ENCODE measurements around the gene PIP5KL1.
"Not testable (repeated sequence)": the region's sequence is repeated elsewhere in the genome, so short reads cannot be mapped to it uniquely, and the experiment has no call there.

Gene PIP5KL1

GRCh38 chr9:127887792-127888191 lies 42.8 kb downstream of the PIP5KL1 start:
- DNase-seq (ENCODE audit: low spot score) = peak; percentile 63

GRCh38 chr9:127886401-127886972 lies 44.1 kb downstream of the PIP5KL1 start:
- no peak for DNase-seq (ENCODE audit: low spot score)

GRCh38 chr9:127885508-127886281 lies 44.9 kb downstream of the PIP5KL1 start:
- DNase-seq (ENCODE audit: low spot score) = no peak

GRCh38 chr9:127884976-127885490 lies 45.5 kb downstream of the PIP5KL1 start:
- DNase-seq (ENCODE audit: low spot score) = no peak

GRCh38 chr9:127884427-127884911 lies 46.1 kb downstream of the PIP5KL1 start:
- DNase-seq (ENCODE audit: low spot score) = peak; percentile 83

- DNase-seq (ENCODE audit: low spot score) = no peak
Observed at GRCh38 chr9:127883959-127884358, 46.6 kb downstream of the PIP5KL1 start.

- DNase-seq (ENCODE audit: low spot score) = not testable (repeated sequence)
Observed at GRCh38 chr9:127881715-127882114, 48.9 kb downstream of the PIP5KL1 start.

GRCh38 chr9:127880143-127880542 lies 50.4 kb downstream of the PIP5KL1 start:
- no peak for DNase-seq (ENCODE audit: low spot score)

- no peak for DNase-seq (ENCODE audit: low spot score)
Observed at GRCh38 chr9:127878652-127879390, 51.8 kb downstream of the PIP5KL1 start.

GRCh38 chr9:127878001-127878651 lies 52.5 kb downstream of the PIP5KL1 start:
- DNase-seq (ENCODE audit: low spot score) = no peak

GRCh38 chr9:127877566-127877998 lies 53.0 kb downstream of the PIP5KL1 start, which contains the start of gene AK1:
TSS of gene AK1 (minus strand) at chr9:127877675. CDS start at chr9:127874617, 3,058 bp downstream.
- DNase-seq (ENCODE audit: low spot score) = no peak

- DNase-seq (ENCODE audit: low spot score) = no peak
Observed at GRCh38 chr9:127876764-127877562, 53.6 kb downstream of the PIP5KL1 start.

- DNase-seq (ENCODE audit: low spot score) = no peak
Observed at GRCh38 chr9:127876026-127876763, 54.4 kb downstream of the PIP5KL1 start.

GRCh38 chr9:127875306-127875966 lies 55.1 kb downstream of the PIP5KL1 start:
- DNase-seq (ENCODE audit: low spot score) = no peak

- no peak for DNase-seq (ENCODE audit: low spot score)
Observed at GRCh38 chr9:127874301-127875221, 56.0 kb downstream of the PIP5KL1 start.

- no peak for DNase-seq (ENCODE audit: low spot score)
Observed at GRCh38 chr9:127873886-127874285, 56.7 kb downstream of the PIP5KL1 start.

GRCh38 chr9:127873223-127873691 lies 57.3 kb downstream of the PIP5KL1 start:
- no peak for DNase-seq (ENCODE audit: low spot score)
